Sigmoid colon (tissue), 7 donors: ENCODE results near the gene CFAP46. TPM values are rescaled to one million over a fixed set of nuclear protein-coding genes. Genes with fewer than 3 reads are reported as not detected.

Experiments
- DNase-seq: peaks from one replicate; pipeline ENCODE4 v3.0.0-alpha.2; 2019
- H3K27ac ChIP-seq, 4 donors: fragments of 200-600 bp; sonication (generic); one replicate each; pipeline ENCODE4 v1.5.1; 2016 to 2019; ENCODE audit warnings: mild to moderate bottlenecking in 1 of 4
- H3K27me3 ChIP-seq, 3 donors: fragments of 200-600 bp; sonication (generic); one replicate each; pipeline ENCODE4 v1.5.1; 2019; ENCODE audit warnings: mild to moderate bottlenecking in 1 of 3
- H3K36me3 ChIP-seq, 4 donors: fragments of 200-600 bp; sonication (generic); one replicate each; pipeline ENCODE4 v1.5.1; 2016 to 2019
- H3K4me1 ChIP-seq, 4 donors: fragments of 200-600 bp; sonication (generic); one replicate each; pipeline ENCODE4 v1.5.1; 2017 to 2019
- H3K4me3 ChIP-seq, 4 donors: fragments of 200-600 bp; sonication (generic); one replicate each; pipeline ENCODE4 v1.5.1; 2017 to 2019; ENCODE audit warnings: mild to moderate bottlenecking in 2 of 4, moderate library complexity in 1 of 4
- H3K9me3 ChIP-seq, 4 donors: fragments of 200-600 bp in 3 of 4; sonication (generic) in 3 of 4; one replicate each; pipeline versions ENCODE4 v1.5.1 to v1.6.1; 2013 to 2019
- EP300 ChIP-seq, 4 donors: sonication (generic); formaldehyde crosslinking; IDR thresholded peaks; one replicate each; pipeline ENCODE4 v1.6.1; 2017; ENCODE audit warnings: antibody characterized with exemption in 4 of 4
- POLR2A ChIP-seq, 2 donors: fragments of 450-650 bp; IDR thresholded peaks; one replicate each; pipeline ENCODE4 v1.6.1; 2016; ENCODE audit warnings: antibody characterized with exemption in 2 of 2, mild to moderate bottlenecking in 2 of 2, moderate library complexity in 2 of 2
- POLR2AphosphoS5 ChIP-seq, 4 donors: sonication (generic); formaldehyde crosslinking; IDR thresholded peaks; one replicate each; pipeline ENCODE4 v1.6.1; 2017; ENCODE audit warnings: antibody characterized with exemption in 4 of 4
- WGBS, 2 donors: extraction: QIAGEN DNeasy Blood & Tissue Kit; methylation state at CpG; one replicate each; pipeline ENCODE4 v1.1.7; 2013; 5-methylcytosine and 5-hydroxymethylcytosine counted together
- intact Hi-C: fragments of 100-400 bp; cut with DNase I; formaldehyde crosslinking; loops from one replicate; pipeline ENCODE4 v1.15.1; 2023
- polyA plus RNA-seq, 3 donors: library from polyadenylated mRNA; stranded (reverse); fragments of 200-250 nt; gene quantifications; one replicate each; pipeline ENCODE4 v1.2.3, GENCODE V29; 2013
- total RNA-seq, 4 donors: library from RNA; depleted of rRNA; stranded (reverse); fragments of >200 nt; gene quantifications; one replicate each; pipeline ENCODE4 v1.1.0, GENCODE V29; 2016
- TF ChIP-seq, protein P1 (sequence below), 4 experiments: fragments of 450-650 bp in 3 of 4; fragments of 200-600 bp in 1 of 4; IDR thresholded peaks; one replicate each; pipeline ENCODE4 v1.5.1; 2016 to 2019; ENCODE audit warnings: antibody characterized with exemption in 4 of 4, mild to moderate bottlenecking in 3 of 4, moderate library complexity in 2 of 4
- donor health status: healthy with polysubstance abuse.
- donor health status: Bipolar disorder and iron deficiency.
- donor health status: healthy.

CFAP46 gene
- total and polyA plus RNA-seq, 7 donors: 0.10 to 1.7 (median 0.38) TPM; not detected in 3

- 62 to 64% methylated on average over 17 of the region's 17 CpGs for WGBS, 2 donors
- H3K36me3 ChIP-seq: no peaks in the 10 kb centered on the region
- peaks cover 0 to 9% (median 0%) of the 10 kb centered on the region in 3 donors for H3K27me3 ChIP-seq
- no peaks in the 10 kb centered on the region for H3K4me1 ChIP-seq
- intact Hi-C loops: no loop called here
- H3K9me3 ChIP-seq: no peaks in the 10 kb centered on the region
- no peak overlapping the region for H3K27ac ChIP-seq
- no peak overlapping the region for H3K4me3 ChIP-seq
- TF ChIP-seq, protein P1, sequence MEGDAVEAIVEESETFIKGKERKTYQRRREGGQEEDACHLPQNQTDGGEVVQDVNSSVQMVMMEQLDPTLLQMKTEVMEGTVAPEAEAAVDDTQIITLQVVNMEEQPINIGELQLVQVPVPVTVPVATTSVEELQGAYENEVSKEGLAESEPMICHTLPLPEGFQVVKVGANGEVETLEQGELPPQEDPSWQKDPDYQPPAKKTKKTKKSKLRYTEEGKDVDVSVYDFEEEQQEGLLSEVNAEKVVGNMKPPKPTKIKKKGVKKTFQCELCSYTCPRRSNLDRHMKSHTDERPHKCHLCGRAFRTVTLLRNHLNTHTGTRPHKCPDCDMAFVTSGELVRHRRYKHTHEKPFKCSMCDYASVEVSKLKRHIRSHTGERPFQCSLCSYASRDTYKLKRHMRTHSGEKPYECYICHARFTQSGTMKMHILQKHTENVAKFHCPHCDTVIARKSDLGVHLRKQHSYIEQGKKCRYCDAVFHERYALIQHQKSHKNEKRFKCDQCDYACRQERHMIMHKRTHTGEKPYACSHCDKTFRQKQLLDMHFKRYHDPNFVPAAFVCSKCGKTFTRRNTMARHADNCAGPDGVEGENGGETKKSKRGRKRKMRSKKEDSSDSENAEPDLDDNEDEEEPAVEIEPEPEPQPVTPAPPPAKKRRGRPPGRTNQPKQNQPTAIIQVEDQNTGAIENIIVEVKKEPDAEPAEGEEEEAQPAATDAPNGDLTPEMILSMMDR (IDR thresholded peaks at IDR 0.05): no peak
- TF ChIP-seq EP300 (IDR thresholded peaks at IDR 0.05): no peak
- TF ChIP-seq POLR2AphosphoS5 (IDR thresholded peaks at IDR 0.05): no peak
- no peak for TF ChIP-seq POLR2A (IDR thresholded peaks at IDR 0.05)
- DNase-seq: no peak
Measured at GRCh38 chr10:132922872-132923271, 19.5 kb downstream of the CFAP46 start.

DNA sequence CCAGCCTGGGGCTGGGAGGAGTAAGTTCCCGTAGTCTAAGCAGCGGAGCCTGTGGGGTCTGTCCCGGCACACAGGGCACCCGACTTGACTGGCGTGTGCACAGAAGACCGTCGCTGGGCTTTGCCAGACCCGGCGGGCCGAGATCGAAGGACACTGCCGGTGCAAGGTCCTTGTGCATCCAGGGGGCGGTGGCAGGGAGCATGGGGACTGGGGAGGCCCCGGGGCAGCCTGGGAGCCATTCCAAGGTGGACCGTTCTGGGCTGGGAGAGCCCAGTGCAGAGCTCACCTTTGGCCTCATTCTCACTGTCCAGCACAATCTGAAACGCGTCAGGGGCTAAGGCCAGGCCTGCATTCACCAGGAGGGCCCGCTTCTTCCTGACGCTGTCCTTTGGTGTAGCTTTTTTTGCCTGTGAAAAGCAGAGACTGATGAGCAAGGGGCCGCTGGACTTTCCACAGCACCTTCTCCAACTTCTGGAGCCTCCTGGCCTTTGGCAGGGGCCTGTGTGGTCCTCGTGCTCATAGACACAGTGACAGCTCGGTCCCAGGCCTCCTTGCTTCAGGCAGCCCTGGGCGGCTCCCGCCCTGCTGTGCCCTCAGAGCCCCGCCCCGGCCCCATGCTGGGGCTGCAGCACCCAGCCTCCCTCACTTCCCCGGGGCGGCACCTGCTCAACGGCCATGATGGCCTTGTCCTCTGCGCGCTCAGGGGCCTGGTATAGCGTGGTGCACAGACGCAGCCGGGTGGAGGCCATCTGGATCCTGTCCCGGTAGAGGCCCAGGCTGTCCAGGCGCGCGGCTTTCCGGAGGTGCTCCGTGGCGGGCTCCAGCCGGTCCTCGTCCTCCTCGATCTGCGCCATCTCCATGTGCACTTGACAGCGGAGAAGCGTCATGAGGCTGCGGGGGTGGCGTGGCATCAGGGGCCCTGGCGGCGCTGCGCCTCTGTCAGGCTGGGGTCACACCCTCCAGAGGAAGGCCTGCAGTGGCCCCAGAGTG is 20.3 kb downstream of the CFAP46 start:
- TF ChIP-seq POLR2AphosphoS5 (IDR thresholded peaks at IDR 0.05): no peak
- no peak for TF ChIP-seq EP300 (IDR thresholded peaks at IDR 0.05)
- no peak for TF ChIP-seq POLR2A (IDR thresholded peaks at IDR 0.05)
- TF ChIP-seq, protein P1 (IDR thresholded peaks at IDR 0.05): no peak
- 70 to 79% methylated on average over 52 of the region's 52 CpGs for WGBS, 2 donors
- no peaks in the 10 kb centered on the region for H3K4me1 ChIP-seq
- no peak overlapping the region for H3K4me3 ChIP-seq
- peaks cover 0 to 9% (median 0%) of the 10 kb centered on the region in 3 donors for H3K27me3 ChIP-seq
- H3K27ac ChIP-seq: no peak overlapping the region
- no peak for DNase-seq
- no peaks in the 10 kb centered on the region for H3K9me3 ChIP-seq
- H3K36me3 ChIP-seq: no peaks in the 10 kb centered on the region
- intact Hi-C loops: no loop called here

DNA sequence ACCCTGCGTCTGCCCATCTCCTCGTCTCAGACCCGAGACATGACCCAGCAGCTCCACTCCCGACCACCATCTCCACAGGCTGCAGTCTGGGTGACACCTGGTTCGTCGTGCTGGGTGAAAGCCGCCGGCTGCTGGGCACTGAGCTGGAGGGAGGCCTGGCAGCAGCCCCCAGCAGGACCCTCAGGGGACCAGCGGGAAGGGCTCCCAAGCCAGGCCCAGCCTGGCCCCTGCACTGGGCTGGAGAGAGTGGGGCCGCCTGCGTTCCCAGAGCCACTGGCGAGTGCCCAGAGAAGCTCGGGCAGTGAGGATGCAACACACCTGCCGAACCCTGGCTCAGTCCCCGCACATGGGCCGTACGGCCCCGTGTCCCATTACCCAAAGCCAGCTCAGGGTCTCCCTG is 21.3 kb downstream of the CFAP46 start:
- DNase-seq: no peak
- no peaks in the 10 kb centered on the region for H3K36me3 ChIP-seq

GRCh38 chr10:132920101-132920925 is 22.1 kb downstream of the CFAP46 start:
- Histone ChIP-seq H3K27me3 (peaks cover 0 to 9% (median 0%) of the 10 kb centered on the region in 3 donors), H3K4me3 (no peak overlapping the region), H3K4me1 (no peaks in the 10 kb centered on the region), H3K9me3 (no peaks in the 10 kb centered on the region), H3K27ac (no peak overlapping the region), H3K36me3 (no peaks in the 10 kb centered on the region)
- 73 to 89% methylated on average over 38 of the region's 38 CpGs for WGBS, 2 donors
- intact Hi-C loops: no loop called here
- TF ChIP-seq EP300 (IDR thresholded peaks at IDR 0.05) (no peak), POLR2A (IDR thresholded peaks at IDR 0.05) (no peak), POLR2AphosphoS5 (IDR thresholded peaks at IDR 0.05) (no peak)
- TF ChIP-seq, protein P1 (IDR thresholded peaks at IDR 0.05): no peak
- no peak for DNase-seq

More for the DNA sequence above, 21.3 kb downstream of the CFAP46 start:
- intact Hi-C loops: no loop called here
- Histone ChIP-seq H3K9me3 (no peaks in the 10 kb centered on the region), H3K27ac (no peak overlapping the region), H3K4me1 (no peaks in the 10 kb centered on the region), H3K4me3 (no peak overlapping the region), H3K27me3 (peaks cover 0 to 9% (median 0%) of the 10 kb centered on the region in 3 donors)
- TF ChIP-seq EP300 (IDR thresholded peaks at IDR 0.05) (no peak), POLR2AphosphoS5 (IDR thresholded peaks at IDR 0.05) (no peak), POLR2A (IDR thresholded peaks at IDR 0.05) (no peak)
- TF ChIP-seq, protein P1 (IDR thresholded peaks at IDR 0.05): no peak
- WGBS, 2 donors: 87 to 93% methylated on average over 18 of the region's 18 CpGs
